Right kidney (tissue), 1 donor: Measurements from ENCODE around the gene GPA33.

ENCODE experiments used
- DNase-seq: peaks from one replicate; pipeline ENCODE4 v3.0.0-alpha.2; 2016

GPA33 gene

GRCh38 chr1:167086033-167086432, 4.1 kb downstream of the GPA33 start:
- DNase-seq, result no peak

GRCh38 chr1:167084757-167085156, 5.4 kb downstream of the GPA33 start:
- DNase-seq, result no peak

GRCh38 chr1:167083871-167084270, 6.3 kb downstream of the GPA33 start:
- no peak for DNase-seq

GRCh38 chr1:167083066-167083665, 7.0 kb downstream of the GPA33 start:
- no peak for DNase-seq

GRCh38 chr1:167082511-167083027, 7.6 kb downstream of the GPA33 start:
- DNase-seq, result no peak

GRCh38 chr1:167081594-167082156, 8.5 kb downstream of the GPA33 start:
- no peak for DNase-seq

GRCh38 chr1:167077868-167078210, 12.3 kb downstream of the GPA33 start:
- DNase-seq, result no peak

GRCh38 chr1:167077128-167077867, 12.9 kb downstream of the GPA33 start:
- no peak for DNase-seq

- no peak for DNase-seq
These were observed 14.0 kb downstream of the GPA33 start for GRCh38 chr1:167076136-167076710.

- DNase-seq, result no peak
These were observed 18.9 kb downstream of the GPA33 start for GRCh38 chr1:167071286-167071685.

- DNase-seq, result no peak
These were observed 21.4 kb downstream of the GPA33 start for GRCh38 chr1:167068761-167069160.

- no peak for DNase-seq
These were observed 22.3 kb downstream of the GPA33 start for GRCh38 chr1:167067904-167068303.

GRCh38 chr1:167066333-167067122, 23.6 kb downstream of the GPA33 start:
- DNase-seq, result peak; percentile 75

GRCh38 chr1:167065471-167065870, 24.7 kb downstream of the GPA33 start:
- DNase-seq, result no peak

GRCh38 chr1:167064621-167065020, 25.6 kb downstream of the GPA33 start:
- no peak for DNase-seq

GRCh38 chr1:167061073-167061464, 29.1 kb downstream of the GPA33 start:
- DNase-seq, result no peak

- DNase-seq, result no peak
These were observed 29.8 kb downstream of the GPA33 start for GRCh38 chr1:167060141-167061072.

GRCh38 chr1:167059809-167060107, 30.4 kb downstream of the GPA33 start:
- no peak for DNase-seq

GRCh38 chr1:167059045-167059808, 30.9 kb downstream of the GPA33 start:
- peak; percentile 67 for DNase-seq

- peak; percentile 53 for DNase-seq
These were observed 32.9 kb downstream of the GPA33 start for GRCh38 chr1:167057241-167057688.
